Transverse colon (tissue), 4 donors: ENCODE results near the gene LRRC74A.

Experiments
- CTCF ChIP-seq, 5 experiments: fragments of 200-600 bp in 3 of 5; fragments of 450-650 bp in 2 of 5; sonication (generic) in 3 of 5; IDR thresholded peaks; 1 replicate in 2 of 5; 2 replicates in 3 of 5; pipeline ENCODE4 v1.5.1; 2016 to 2017; ENCODE audit warnings: antibody characterized with exemption in 5 of 5, inconsistent platforms in 3 of 5, mild to moderate bottlenecking in 2 of 5, moderate library complexity in 1 of 5
- POLR2A ChIP-seq: fragments of 450-650 bp; IDR thresholded peaks from one replicate; pipeline ENCODE4 v1.6.1; 2016; ENCODE audit warnings: antibody characterized with exemption, mild to moderate bottlenecking, moderate library complexity
- POLR2AphosphoS5 ChIP-seq, 3 donors: sonication (generic); formaldehyde crosslinking; IDR thresholded peaks; one replicate each; pipeline ENCODE4 v1.6.1; 2016; ENCODE audit warnings: antibody characterized with exemption in 3 of 3

GRCh38 chr14:76868454-76869170, 42.4 kb downstream of the LRRC74A start:
- TF ChIP-seq CTCF (IDR thresholded peaks at IDR 0.05), result no peak
- TF ChIP-seq POLR2AphosphoS5 (IDR thresholded peaks at IDR 0.05), result no peak
- no peak for TF ChIP-seq POLR2A
